Glomerular visceral epithelial cell (primary cell): ENCODE results near the gene CCN5.
A peak's percentile ranks its signal among the peaks of the same experiment; 100 is the strongest.

Source experiments
- DNase-seq: peaks from one replicate; pipeline ENCODE4 v3.0.0-alpha.2; 2016; ENCODE audit errors: extremely low spot score

CCN5 gene

GRCh38 chr20:44716309-44717106 lies 1.3 kb downstream of the CCN5 start:
- DNase-seq, result peak; percentile 42

- DNase-seq, result no peak
Observed at GRCh38 chr20:44717986-44718385, 2.8 kb downstream of the CCN5 start.

- no peak for DNase-seq
Observed at GRCh38 chr20:44719841-44720240, 4.7 kb downstream of the CCN5 start.

DNA sequence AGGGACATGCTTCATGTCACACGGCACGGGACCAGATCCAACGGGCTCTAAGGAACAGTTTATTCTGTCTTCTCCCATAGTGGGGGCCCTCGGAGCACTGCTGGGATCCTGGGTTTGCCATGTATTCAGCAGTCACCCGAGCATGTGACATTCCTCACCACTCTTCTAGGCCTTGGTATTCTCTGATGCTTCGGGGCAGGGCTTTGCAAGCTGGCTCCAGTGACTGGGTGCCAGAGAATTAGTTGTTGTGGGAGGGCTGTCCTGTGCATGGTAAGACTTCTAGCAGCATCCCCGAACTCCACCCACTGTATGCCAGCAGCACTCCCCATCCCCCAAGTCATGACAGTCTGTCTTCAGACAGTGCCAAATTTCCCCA lies 5.4 kb downstream of the CCN5 start:
- DNase-seq, result peak; percentile 88

GRCh38 chr20:44720997-44721784 lies 6.0 kb downstream of the CCN5 start:
- peak; percentile 82 for DNase-seq

DNA sequence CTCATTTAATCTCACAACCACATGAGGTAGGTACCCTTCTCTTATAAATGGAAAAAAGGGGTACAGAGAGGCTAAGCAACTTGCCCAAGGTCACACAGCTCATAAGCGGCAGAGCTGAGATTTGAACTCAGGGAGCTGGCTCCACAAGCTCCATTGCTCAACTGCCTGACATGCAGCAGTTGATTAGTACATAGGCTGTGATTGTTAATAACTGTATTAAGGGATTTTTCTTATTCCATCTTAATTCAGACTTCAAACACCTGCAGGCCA lies 6.6 kb downstream of the CCN5 start:
- DNase-seq, result no peak

DNA sequence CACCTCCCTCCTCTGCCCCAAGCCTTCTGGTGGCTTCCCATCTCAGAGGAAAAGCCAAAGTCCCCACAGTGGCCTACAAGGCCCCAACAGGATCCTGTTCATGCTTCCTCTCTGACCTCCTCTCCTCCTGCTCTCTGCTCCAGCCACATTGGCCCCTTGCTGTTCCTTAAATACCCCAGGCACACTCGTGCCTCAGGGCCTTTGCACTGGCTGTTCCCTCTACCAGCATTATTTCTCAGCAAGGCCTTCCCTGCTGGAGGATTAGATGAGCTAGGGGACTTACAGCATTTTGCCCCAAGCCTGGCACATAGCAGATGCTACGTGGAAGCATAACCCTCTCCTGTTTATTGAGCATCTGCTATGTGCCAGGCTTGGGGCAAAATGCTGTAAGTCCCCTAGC lies 7.8 kb downstream of the CCN5 start:
- DNase-seq, result no peak

DNA sequence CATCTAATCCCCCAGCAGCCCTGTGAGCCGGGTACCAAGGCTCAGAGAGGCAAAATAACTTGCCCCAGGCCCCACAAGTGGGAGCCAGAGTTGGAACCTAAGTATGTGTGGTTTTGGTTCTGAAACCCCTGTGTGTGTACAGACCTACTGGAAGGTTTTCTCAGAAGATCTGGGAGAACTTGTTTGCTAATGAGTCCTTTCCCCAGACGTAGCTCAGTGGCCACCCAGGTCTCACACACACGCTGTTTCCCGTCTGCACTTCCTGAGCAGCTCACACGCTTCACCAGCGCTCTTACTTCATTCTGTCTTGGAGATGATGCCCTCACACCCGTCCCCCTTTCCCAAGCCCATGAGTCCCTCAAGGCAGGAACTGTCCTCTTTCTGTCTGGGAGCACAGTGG lies 8.2 kb downstream of the CCN5 start:
- DNase-seq, result no peak

GRCh38 chr20:44723798-44724362 lies 8.7 kb downstream of the CCN5 start:
- no peak for DNase-seq

DNA sequence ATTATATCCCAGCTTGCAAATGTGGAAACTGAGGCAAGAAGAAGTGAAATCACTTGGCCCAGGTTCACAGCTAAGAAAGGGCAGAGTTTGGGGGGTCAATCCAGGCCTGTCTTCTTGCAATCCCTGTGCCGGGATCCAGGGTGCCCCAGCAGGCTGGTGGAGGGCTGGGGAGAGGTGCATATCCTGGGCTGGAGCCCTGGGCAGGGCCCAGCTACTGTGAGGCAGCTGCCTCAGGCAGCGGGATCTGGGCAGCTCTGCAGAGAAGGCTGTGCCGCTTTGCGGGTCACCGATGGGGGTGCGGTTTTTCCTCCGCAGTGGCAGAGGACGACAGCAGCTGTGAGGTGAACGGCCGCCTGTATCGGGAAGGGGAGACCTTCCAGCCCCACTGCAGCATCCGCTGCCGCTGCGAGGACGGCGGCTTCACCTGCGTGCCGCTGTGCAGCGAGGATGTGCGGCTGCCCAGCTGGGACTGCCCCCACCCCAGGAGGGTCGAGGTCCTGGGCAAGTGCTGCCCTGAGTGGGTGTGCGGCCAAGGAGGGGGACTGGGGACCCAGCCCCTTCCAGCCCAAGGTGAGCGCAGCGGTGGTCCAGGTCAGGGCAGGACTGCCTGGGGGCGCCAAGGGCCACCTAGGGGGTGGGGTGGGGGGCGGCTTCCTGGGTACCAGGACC lies 9.4 kb downstream of the CCN5 start:
- DNase-seq, result no peak

GRCh38 chr20:44725837-44726236 lies 10.7 kb downstream of the CCN5 start:
- DNase-seq, result no peak

GRCh38 chr20:44727039-44727438 lies 11.9 kb downstream of the CCN5 start:
- no peak for DNase-seq

DNA sequence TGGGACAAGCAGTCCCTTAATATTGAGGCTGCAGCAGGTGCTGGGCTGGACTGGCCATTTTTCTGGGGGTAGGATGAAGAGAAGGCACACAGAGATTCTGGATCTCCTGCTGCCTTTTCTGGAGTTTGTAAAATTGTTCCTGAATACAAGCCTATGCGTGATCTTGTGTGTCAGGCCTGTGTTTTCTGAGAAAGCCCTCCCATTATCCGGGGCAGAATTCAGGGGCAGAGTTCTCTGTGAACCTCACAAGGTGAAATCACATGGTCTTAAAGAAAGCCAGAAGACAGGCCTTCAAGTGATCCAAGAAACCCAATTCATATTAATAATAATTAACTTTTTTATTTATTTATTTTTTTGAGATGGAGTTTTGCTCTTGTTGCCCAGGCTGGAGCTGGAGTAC lies 12.5 kb downstream of the CCN5 start:
- DNase-seq, result no peak

GRCh38 chr20:44728801-44729443 lies 13.8 kb downstream of the CCN5 start:
- peak; percentile 96 for DNase-seq

DNA sequence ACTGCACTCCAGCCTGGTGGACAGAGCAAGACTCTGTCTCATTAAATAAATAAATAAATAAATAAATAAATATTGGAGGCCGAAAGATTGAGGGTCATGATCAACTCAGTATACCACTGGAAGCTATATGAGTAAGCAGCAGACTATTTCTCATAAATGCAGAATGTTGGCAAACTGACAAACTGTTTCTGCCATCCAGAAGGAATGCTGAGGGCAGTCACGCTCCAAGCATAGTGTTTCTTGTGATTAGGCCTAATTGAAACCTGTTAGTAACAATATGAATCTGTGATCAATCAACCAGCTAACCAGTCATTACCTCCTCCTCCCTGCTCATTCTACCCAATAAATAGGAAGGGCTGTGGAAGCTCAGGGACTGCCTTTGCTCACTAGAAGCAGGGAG lies 15.3 kb downstream of the CCN5 start:
- DNase-seq, result peak; percentile 95

DNA sequence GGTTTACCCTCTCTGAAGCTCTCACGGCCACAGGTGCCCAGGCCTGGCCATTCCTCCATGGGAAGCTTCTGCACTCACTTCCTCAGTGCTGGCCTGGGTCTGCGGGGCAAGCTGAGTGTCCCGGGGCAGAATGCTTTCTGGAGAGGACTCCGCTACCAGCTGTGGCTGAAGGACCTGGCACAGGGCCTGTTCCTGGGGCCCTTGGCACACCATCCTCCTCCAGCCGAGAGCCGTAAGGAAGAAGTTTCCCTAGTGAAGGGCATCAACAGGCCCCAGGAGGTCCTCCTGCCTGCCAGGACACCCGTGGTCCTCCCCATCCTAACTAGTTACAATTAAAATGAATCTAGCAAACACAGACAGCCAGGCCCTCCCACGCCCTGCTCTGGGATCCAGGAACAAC lies 16.5 kb downstream of the CCN5 start:
- no peak for DNase-seq

- DNase-seq, result no peak
Observed at GRCh38 chr20:44732327-44732726, 17.2 kb downstream of the CCN5 start.

DNA sequence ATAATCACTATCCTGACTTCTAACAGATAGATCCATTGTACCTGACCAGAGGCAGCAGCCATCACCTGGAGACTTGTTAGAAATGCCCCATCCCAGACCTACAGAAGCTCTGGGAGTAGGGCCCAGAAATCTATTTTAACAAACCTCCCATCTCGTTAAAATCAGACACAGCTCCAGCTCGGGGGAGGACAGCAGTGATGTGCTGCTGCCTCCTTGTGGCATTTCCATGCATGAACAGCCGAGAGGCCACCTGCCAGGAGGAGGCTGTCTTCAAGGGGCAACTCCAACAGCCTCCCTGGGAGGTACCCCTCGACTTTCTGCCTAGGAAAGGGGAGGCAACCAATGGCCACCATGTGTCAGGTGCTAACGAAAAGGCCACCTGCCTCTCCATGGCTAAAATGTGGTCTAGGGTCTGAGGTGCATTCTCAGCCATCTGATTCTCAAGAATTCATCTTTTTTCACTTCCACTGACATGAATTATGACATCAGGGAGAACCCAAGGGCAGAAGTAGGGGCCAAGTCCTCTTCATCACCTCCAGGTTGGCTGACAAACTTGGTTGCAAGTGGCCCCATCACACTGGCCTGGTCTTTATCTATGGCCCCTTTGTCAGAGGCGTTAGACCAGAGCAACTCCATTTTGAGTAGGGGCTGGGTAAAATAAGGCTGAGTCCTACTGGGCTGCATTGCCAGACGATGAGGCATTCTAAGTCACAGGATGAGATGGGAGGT lies 18.3 kb downstream of the CCN5 start:
- DNase-seq, result peak; percentile 67

DNA sequence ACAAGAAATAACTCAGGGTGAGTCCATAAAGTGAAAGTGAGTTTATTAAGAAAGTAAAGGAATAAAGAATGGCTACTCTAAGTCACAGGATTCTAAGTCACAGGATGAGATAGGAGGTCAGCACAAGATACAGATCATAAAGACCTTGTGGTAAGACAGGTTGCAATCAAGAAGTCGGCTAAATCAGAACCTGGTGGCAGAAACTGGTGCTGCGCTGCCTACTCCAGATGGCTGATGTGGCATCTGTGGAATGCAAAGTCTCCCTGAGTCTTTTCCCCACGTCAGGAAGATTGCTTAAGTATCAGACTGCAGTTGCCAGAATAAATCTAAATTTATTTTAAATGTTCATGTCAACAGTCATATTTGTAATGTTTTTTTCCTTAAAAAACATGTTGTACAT lies 19.8 kb downstream of the CCN5 start:
- peak; percentile 74 for DNase-seq

- DNase-seq, result no peak
Observed at GRCh38 chr20:44735816-44736169, 20.6 kb downstream of the CCN5 start.

- DNase-seq, result no peak
Observed at GRCh38 chr20:44736170-44737021, 21.2 kb downstream of the CCN5 start.
